ENCODE results near the gene RTN4. TPM values are rescaled to one million over a fixed set of nuclear protein-coding genes. Genes with fewer than 3 reads are reported as not detected.

RTN4 gene
- total RNA-seq, 1 experiment from 2014 or later, result 200 TPM

GRCh38 chr2:54935389-54935788 is 114.9 kb downstream of the RTN4 start:
- Mint-ChIP-seq H3K27me3 (ENCODE audit: low read depth) (peaks cover 1% of the 10 kb centered on the region; the same call in 1 of the 2 replicates), H3K4me1 (no peaks in the 10 kb centered on the region), H3K27ac (no peak overlapping the region), H3K36me3 (ENCODE audit: insufficient read depth in 1 of 3, low read depth in 3 of 3) (peaks cover 0 to 3% (median 0%) of the 10 kb centered on the region in 3 experiments; a peak in 1 of 7 replicates), H3K9me3 (peaks cover 12 to 13% of the 10 kb centered on the region in 2 experiments; a peak in 4 of 5 replicates), H3K4me3 (no peak overlapping the region)
- Histone ChIP-seq H3K4me2 (ENCODE audit: insufficient read depth, insufficient read length, low read length) (no peak overlapping the region), H2AK5ac (ENCODE audit: insufficient read length, low read length) (no peak overlapping the region), H3K23me2 (ENCODE audit: insufficient read length, low read depth, low read length, poor library complexity, severe bottlenecking) (no peaks in the 10 kb centered on the region), H3K27me3 (ENCODE audit: insufficient read depth, low read length) (no peaks in the 10 kb centered on the region), H4K20me1 (ENCODE audit: control insufficient read depth, insufficient read depth, insufficient read length) (no peaks in the 10 kb centered on the region), H3K9ac (ENCODE audit: extremely low read depth, insufficient read length, low read length) (no peak overlapping the region), H3K23ac (ENCODE audit: insufficient read length, low read depth, low read length) (no peak overlapping the region), H3K4me1 (ENCODE audit: insufficient read depth, low read length) (no peaks in the 10 kb centered on the region), H3K4ac (ENCODE audit: low read depth, low read length) (no peak overlapping the region), H3K27ac (ENCODE audit: insufficient read length, low read depth, low read length) (no peak overlapping the region), H3K14ac (ENCODE audit: insufficient read depth, low read length) (no peak overlapping the region), H3K79me1 (ENCODE audit: insufficient read depth, low read depth, low read length, poor library complexity, severe bottlenecking) (no peaks in the 10 kb centered on the region), H2BK120ac (ENCODE audit: low read depth, low read length, poor library complexity, severe bottlenecking) (no peak overlapping the region), H2BK5ac (ENCODE audit: insufficient read length, low read length) (no peak overlapping the region), H3T11ph (ENCODE audit: low read length) (no peak overlapping the region), H2BK12ac (ENCODE audit: insufficient read length, low read depth, low read length) (no peak overlapping the region), H3K56ac (ENCODE audit: insufficient read length, low read depth, low read length) (no peak overlapping the region), H3K79me2 (ENCODE audit: insufficient read depth, low read length) (no peaks in the 10 kb centered on the region), H4K5ac (ENCODE audit: insufficient read length, low read depth, low read length) (no peak overlapping the region), H3K18ac (ENCODE audit: insufficient read length, low read depth, low read length) (no peak overlapping the region), H2AFZ (ENCODE audit: low read length) (no peak overlapping the region), H2BK15ac (ENCODE audit: low read depth, low read length) (no peak overlapping the region), H3K9me3 (ENCODE audit: control insufficient read depth, low read depth, low read length) (no peaks in the 10 kb centered on the region), H4K8ac (replicated peaks; ENCODE audit: insufficient read length, low read depth, low read length) (no peak overlapping the region), H4K91ac (ENCODE audit: insufficient read length, low read depth, low read length) (no peak overlapping the region), H2BK20ac (ENCODE audit: low read depth, low read length, poor library complexity, severe bottlenecking) (no peak overlapping the region)
- no CpG with 5 or more reads among the region's 4 CpGs for WGBS (ENCODE audit: extremely low coverage, insufficient read length, low lambda C conversion rate)
- TF ChIP-seq CTCF (conservative IDR thresholded peaks at IDR 0.05), result no peak
- no peak for DNase-seq

Data from H9 (cell line).